Ammon's horn (tissue), 1 donor: ENCODE data around the gene G3BP1.
A peak's percentile ranks its signal among the peaks of the same experiment; 100 is the strongest.
"Not testable (repeated sequence)": the region's sequence is repeated elsewhere in the genome, so short reads cannot be mapped to it uniquely, and the experiment has no call there.

ENCODE experiments used
- DNase-seq: peaks from one replicate; pipeline ENCODE4 v3.0.0-alpha.2; 2016; ENCODE audit warnings: low spot score

The G3BP1 gene

GRCh38 chr5:151755383-151755782 lies 16.4 kb upstream of the G3BP1 start:
- DNase-seq = no peak

GRCh38 chr5:151757233-151758140 lies 14.3 kb upstream of the G3BP1 start:
- no peak for DNase-seq

GRCh38 chr5:151758141-151758429 lies 13.7 kb upstream of the G3BP1 start:
- DNase-seq = no peak

GRCh38 chr5:151758430-151759241 lies 13.1 kb upstream of the G3BP1 start, which contains the start of gene ATOX1:
Gene ATOX1 (minus strand): TSS chr5:151758631. CDS start chr5:151758551, 80 bp downstream.
- DNase-seq = peak; percentile 96

GRCh38 chr5:151764801-151765200 lies 7.0 kb upstream of the G3BP1 start:
- DNase-seq = no peak

- DNase-seq = no peak
Observed at GRCh38 chr5:151766975-151767374, 4.8 kb upstream of the G3BP1 start.

- peak; percentile 81 for DNase-seq
Observed at GRCh38 chr5:151770383-151771258, 1.1 kb upstream of the G3BP1 start.

- peak; percentile 56 for DNase-seq
Observed at GRCh38 chr5:151772029-151772845, 483 bp downstream of the G3BP1 start.

GRCh38 chr5:151772846-151773561 lies 1.2 kb downstream of the G3BP1 start:
- DNase-seq = peak; percentile 21

- no peak for DNase-seq
Observed at GRCh38 chr5:151773951-151774350, 2.2 kb downstream of the G3BP1 start.

- DNase-seq = no peak
Observed at GRCh38 chr5:151775025-151775606, 3.4 kb downstream of the G3BP1 start.

GRCh38 chr5:151779531-151780125 lies 7.9 kb downstream of the G3BP1 start:
- no peak for DNase-seq

GRCh38 chr5:151780348-151780747 lies 8.6 kb downstream of the G3BP1 start:
- DNase-seq = no peak

GRCh38 chr5:151781201-151781600 lies 9.4 kb downstream of the G3BP1 start:
- no peak for DNase-seq

GRCh38 chr5:151783664-151784063 lies 11.9 kb downstream of the G3BP1 start:
- not testable (repeated sequence) for DNase-seq

- DNase-seq = no peak
Observed at GRCh38 chr5:151784141-151784540, 12.4 kb downstream of the G3BP1 start.

- DNase-seq = no peak
Observed at GRCh38 chr5:151786468-151786867, 14.7 kb downstream of the G3BP1 start.

- DNase-seq = no peak
Observed at GRCh38 chr5:151787817-151788216, 16.1 kb downstream of the G3BP1 start.

GRCh38 chr5:151793358-151793757 lies 21.6 kb downstream of the G3BP1 start:
- no peak for DNase-seq

- DNase-seq = no peak
Observed at GRCh38 chr5:151795426-151795825, 23.7 kb downstream of the G3BP1 start.
